ENCODE measurements around the gene FCGR2B.
"Not testable (repeated sequence)": the region's sequence is repeated elsewhere in the genome, so short reads cannot be mapped to it uniquely, and the experiment has no call there.

DNA sequence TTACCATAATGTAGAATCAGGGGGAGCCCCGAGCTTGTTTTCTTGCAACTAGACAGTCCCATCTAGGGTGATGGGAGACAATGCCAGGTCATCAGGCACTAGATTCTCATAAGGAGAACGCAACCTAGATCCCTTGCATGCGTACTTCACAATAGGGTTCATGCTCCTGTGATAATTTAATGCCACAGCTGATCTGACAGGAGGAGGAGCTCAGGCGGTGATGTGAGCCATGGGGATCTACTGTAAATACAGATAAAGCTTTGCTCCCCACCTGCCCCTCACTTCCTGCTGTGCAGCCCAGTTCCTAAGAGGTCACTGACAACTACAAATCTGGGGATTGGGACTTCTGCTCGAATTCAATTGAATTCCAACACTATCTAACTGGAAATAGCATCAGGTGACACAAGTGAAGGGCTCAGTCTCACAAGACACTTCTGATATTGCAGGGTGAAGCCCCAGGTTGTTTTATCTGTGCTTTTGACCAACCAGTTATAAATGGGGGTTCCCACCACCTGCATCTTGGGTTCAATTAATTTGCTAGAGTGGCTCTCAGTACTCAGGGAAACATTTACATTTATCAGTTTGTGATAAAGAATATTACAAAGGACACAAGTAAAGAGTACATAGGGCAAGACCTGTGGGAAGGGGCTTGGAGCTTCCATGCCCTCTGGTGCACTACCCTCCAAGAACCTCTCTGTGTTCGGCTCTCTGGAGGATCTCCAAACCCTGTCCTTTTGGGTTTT lies 24.5 kb upstream of the FCGR2B start:
- TF ChIP-seq POLR2A, CTCF (IDR thresholded peaks at IDR 0.05): not testable (repeated sequence)
